CD8-positive, alpha-beta memory T cell (primary cell): Measurements from ENCODE around the gene NINJ1. TPM values are rescaled to one million over a fixed set of nuclear protein-coding genes. Genes with fewer than 3 reads are reported as not detected.

ENCODE experiments used
- CTCF ChIA-PET: fragments of 350-600 bp; sonication (Branson Sonifier 250); formaldehyde crosslinking; loops from one replicate; lab custom pipeline; 2021; ENCODE audit warnings: antibody characterized with exemption; lab: Charles Lee
- POLR2A ChIA-PET: fragments of 350-600 bp; sonication (Branson Sonifier 250); formaldehyde crosslinking; loops from one replicate; lab custom pipeline; 2021; ENCODE audit warnings: antibody characterized with exemption; lab: Charles Lee
- DNase-seq, 5 donors: peaks; one replicate each; pipeline versions ENCODE4 v3.0.0 to v3.0.0-alpha.2; 2020 to 2022; ENCODE audit warnings: mixed read lengths in 1 of 5
- H3K27ac ChIP-seq: one replicate; pipeline ENCODE4 v1.7.0; 2013; ENCODE audit warnings: low read depth, mild to moderate bottlenecking, low read length, moderate library complexity
- H3K27me3 ChIP-seq: 2 replicates; pipeline ENCODE4 v1.7.0; 2013; ENCODE audit warnings: low read length, mild to moderate bottlenecking; ENCODE audit not compliant: insufficient read depth, poor library complexity, severe bottlenecking
- H3K36me3 ChIP-seq: 2 replicates; pipeline ENCODE4 v1.7.0; 2013; ENCODE audit warnings: mild to moderate bottlenecking, low read length, moderate library complexity; ENCODE audit not compliant: insufficient read depth
- H3K4me1 ChIP-seq: 2 replicates; pipeline ENCODE4 v1.7.0; 2013; ENCODE audit warnings: mild to moderate bottlenecking, low read length, moderate library complexity; ENCODE audit not compliant: insufficient read depth
- H3K4me3 ChIP-seq: 2 replicates; pipeline ENCODE4 v1.7.0; 2013; ENCODE audit warnings: mild to moderate bottlenecking, low read length
- H3K9me3 ChIP-seq: 2 replicates; pipeline ENCODE4 v1.7.0; 2013; ENCODE audit warnings: mild to moderate bottlenecking, low read length
- H3K27ac Mint-ChIP-seq, 8 donors: one replicate each; pipeline ENCODE4 v1.8.0; 2020 to 2021; ENCODE audit warnings: mixed read lengths in 8 of 8, mild to moderate bottlenecking in 6 of 8, inconsistent platforms in 3 of 8, moderate library complexity in 3 of 8
- H3K27me3 Mint-ChIP-seq, 2 donors: one replicate each; pipeline ENCODE4 v1.8.0; 2020 to 2021; ENCODE audit warnings: mixed read lengths in 2 of 2, mild to moderate bottlenecking in 1 of 2, moderate library complexity in 1 of 2
- H3K36me3 Mint-ChIP-seq, 3 donors: one replicate each; pipeline ENCODE4 v1.8.0; 2020 to 2021; ENCODE audit warnings: mixed read lengths in 3 of 3, inconsistent platforms in 1 of 3, mild to moderate bottlenecking in 1 of 3
- H3K4me1 Mint-ChIP-seq, 3 donors: one replicate each; pipeline ENCODE4 v1.8.0; 2020 to 2021; ENCODE audit warnings: mixed read lengths in 3 of 3, inconsistent platforms in 1 of 3, mild to moderate bottlenecking in 1 of 3
- H3K4me3 Mint-ChIP-seq, 7 donors: one replicate each; pipeline ENCODE4 v1.8.0; 2020 to 2021; ENCODE audit warnings: mixed read lengths in 7 of 7, mild to moderate bottlenecking in 6 of 7, moderate library complexity in 4 of 7, inconsistent platforms in 2 of 7
- H3K9me3 Mint-ChIP-seq, 5 donors: one replicate each; pipeline ENCODE4 v1.8.0; 2020 to 2022; ENCODE audit warnings: mixed read lengths in 5 of 5, mild to moderate bottlenecking in 3 of 5, moderate library complexity in 2 of 5, inconsistent platforms in 1 of 5
- polyA plus RNA-seq: library from polyadenylated mRNA; unstranded; fragments of 300-500 nt; fragmentation: Illumina TruSeq; gene quantifications from one replicate; pipeline ENCODE4 v1.2.3, GENCODE V29; 2021
- total RNA-seq, 2 experiments: library from RNA; stranded (reverse); gene quantifications; one replicate each; pipeline ENCODE4 v1.2.3, GENCODE V29; 2021

The NINJ1 gene
- total and polyA plus RNA-seq, 3 experiments from 2014 or later = 59.9 to 103 (median 62.9) TPM

DNA sequence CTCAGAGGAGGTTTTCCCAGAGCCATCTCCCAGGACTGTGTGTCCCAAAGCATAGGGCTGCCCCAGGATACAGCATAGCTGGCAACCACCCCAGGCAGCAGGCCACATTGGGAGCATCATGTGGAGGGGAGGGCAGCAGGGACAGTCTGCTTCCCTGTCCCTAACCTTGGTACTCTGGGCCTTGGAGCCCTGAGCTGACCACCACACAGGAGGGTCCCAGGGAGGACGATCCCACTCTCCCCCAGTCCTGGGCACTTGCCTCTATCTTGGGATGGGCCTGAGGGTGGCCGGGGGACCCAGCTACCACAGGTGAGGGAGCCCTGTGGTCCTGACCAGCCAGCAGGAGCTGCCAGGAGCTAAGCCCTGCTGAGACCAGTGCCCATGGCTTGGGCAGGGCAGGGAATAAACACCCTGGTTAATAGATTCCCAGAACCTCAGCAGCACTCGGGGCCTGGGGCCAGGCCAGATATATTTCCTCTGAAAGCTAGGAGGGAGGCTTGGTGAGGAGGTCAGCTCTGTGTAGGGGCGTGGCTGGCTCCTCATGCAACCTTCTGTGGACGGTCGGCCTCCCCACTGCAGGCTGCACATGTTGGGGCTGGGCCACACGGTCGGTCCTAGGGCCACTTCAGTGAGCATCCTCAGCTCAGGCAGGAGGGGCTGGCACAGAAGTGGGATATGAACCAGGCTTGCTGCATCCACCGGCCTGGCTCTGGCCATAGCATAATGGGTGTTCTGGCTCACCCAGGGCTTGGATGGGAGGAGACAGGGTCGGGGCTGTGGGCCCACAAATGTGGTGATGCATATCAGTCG is 4.2 kb downstream of the NINJ1 start:
- Histone ChIP-seq H3K4me1 (peaks cover 78% of the 10 kb centered on the region), H3K27ac (no peak overlapping the region), H3K9me3 (no peaks in the 10 kb centered on the region), H3K4me3 (no peak overlapping the region), H3K36me3 (no peaks in the 10 kb centered on the region), H3K27me3 (no peaks in the 10 kb centered on the region)
- Mint-ChIP-seq H3K36me3 (peaks cover 0 to 17% (median 0%) of the 10 kb centered on the region in 3 donors), H3K4me1 (peaks cover 64 to 88% (median 64%) of the 10 kb centered on the region in 3 donors), H3K27me3 (peaks cover 0 to 3% of the 10 kb centered on the region in 2 donors), H3K27ac (peak overlapping the region; percentile 49 to 97 (median 66)), H3K9me3 (no peaks in the 10 kb centered on the region), H3K4me3 (peak overlapping the region in 2 of 7 donors; percentile 12 to 61)
- ChIA-PET CTCF (interaction anchor here (1.6 to 1.8 kb wide), 2 partner anchors 10 to 21 kb away, joined by 5 to 7 read pairs; no protein-coding TSS in a partner anchor), POLR2A (interaction anchor here (1.0 kb wide), 1 partner anchor 65 kb away, joined by 3 read pairs; no protein-coding TSS in a partner anchor)
- no peak for DNase-seq

DNA sequence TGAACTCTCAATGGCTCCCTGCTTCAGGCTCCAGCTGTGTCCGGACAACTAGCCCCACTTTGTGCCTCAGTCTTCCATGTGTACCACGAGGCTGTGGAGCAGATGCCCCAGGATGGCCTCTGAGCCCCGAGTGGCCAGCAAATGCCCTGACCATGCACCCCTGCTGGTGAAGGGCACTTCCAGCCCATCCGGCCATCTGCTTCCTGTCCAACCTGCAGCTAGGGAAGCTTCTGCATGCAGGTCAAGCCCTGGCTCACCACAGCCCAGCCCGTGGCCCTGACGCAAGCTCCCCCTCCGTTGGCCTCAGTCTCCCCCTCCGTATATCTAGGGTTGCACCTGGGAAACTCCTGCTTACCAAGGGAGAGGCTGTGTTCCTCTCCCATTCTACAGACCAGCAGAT is 4.8 kb downstream of the NINJ1 start:
- peaks cover 76% of the 10 kb centered on the region for H3K4me1 ChIP-seq
- peaks cover 62 to 87% (median 62%) of the 10 kb centered on the region in 3 donors for H3K4me1 Mint-ChIP-seq
- CTCF ChIA-PET = interaction anchor here (1.1 to 1.8 kb wide), 3 partner anchors 9 to 21 kb away, joined by 5 to 7 read pairs (median 5); no protein-coding TSS in a partner anchor

DNA sequence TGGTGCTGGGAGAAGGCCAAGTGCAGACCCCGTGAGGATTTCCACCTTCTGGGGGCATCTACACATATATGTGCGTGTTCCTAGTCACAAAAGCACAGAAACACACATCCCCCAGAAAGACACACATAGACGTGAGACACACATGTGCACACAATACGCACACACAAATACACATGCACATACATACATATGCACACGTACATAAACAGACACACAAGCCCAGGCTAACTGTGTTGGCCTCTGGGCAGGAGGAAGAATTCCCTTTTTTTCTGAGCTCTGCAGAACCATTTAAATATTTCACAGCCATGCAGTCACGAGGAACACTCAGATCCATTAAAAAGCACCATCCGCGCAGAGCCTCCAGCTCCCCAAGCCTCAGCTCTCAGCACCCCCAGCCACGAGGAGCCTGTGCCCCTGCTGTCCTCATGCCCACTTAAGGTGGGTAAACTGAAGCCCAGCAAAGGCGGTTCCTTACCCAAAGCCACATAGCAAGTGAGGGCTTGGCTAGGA is 5.3 kb downstream of the NINJ1 start:
- Histone ChIP-seq H3K36me3 (no peaks in the 10 kb centered on the region), H3K9me3 (no peaks in the 10 kb centered on the region), H3K4me1 (peaks cover 76% of the 10 kb centered on the region), H3K27ac (no peak overlapping the region), H3K27me3 (no peaks in the 10 kb centered on the region), H3K4me3 (no peak overlapping the region)
- peak overlapping the region; percentile 57 to 99 (median 74) for H3K27ac Mint-ChIP-seq
- CTCF ChIA-PET = interaction anchor here (1.1 to 1.9 kb wide), 5 partner anchors 9 to 20 kb away, joined by 3 to 7 read pairs (median 5); no protein-coding TSS in a partner anchor
- peaks cover 0 to 1% of the 10 kb centered on the region in 2 donors for H3K27me3 Mint-ChIP-seq
- POLR2A ChIA-PET = interaction anchor here (1.0 kb wide), 1 partner anchor 64 kb away, joined by 3 read pairs; no protein-coding TSS in a partner anchor
- H3K4me1 Mint-ChIP-seq = peaks cover 62 to 92% (median 67%) of the 10 kb centered on the region in 3 donors
- peak overlapping the region in 2 of 7 donors; percentile 59 to 61 for H3K4me3 Mint-ChIP-seq
- H3K9me3 Mint-ChIP-seq = no peaks in the 10 kb centered on the region
- H3K36me3 Mint-ChIP-seq = peaks cover 0 to 26% (median 0%) of the 10 kb centered on the region in 3 donors
- peak in 1 of 5 donors; percentile 26 for DNase-seq

More for the DNA sequence above, 4.8 kb downstream of the NINJ1 start:
- Histone ChIP-seq H3K36me3 (no peaks in the 10 kb centered on the region), H3K9me3 (no peaks in the 10 kb centered on the region), H3K27ac (no peak overlapping the region), H3K27me3 (no peaks in the 10 kb centered on the region), H3K4me3 (no peak overlapping the region)
- DNase-seq = peak in 1 of 5 donors; percentile 37
- POLR2A ChIA-PET = interaction anchor here (1.0 kb wide), 1 partner anchor 65 kb away, joined by 3 read pairs; no protein-coding TSS in a partner anchor
- Mint-ChIP-seq H3K27me3 (peaks cover 0 to 1% of the 10 kb centered on the region in 2 donors), H3K27ac (peak overlapping the region in 5 of 8 donors; percentile 17 to 99 (median 58)), H3K4me3 (peak overlapping the region in 2 of 7 donors; percentile 5 to 61), H3K36me3 (peaks cover 0 to 21% (median 0%) of the 10 kb centered on the region in 3 donors), H3K9me3 (no peaks in the 10 kb centered on the region)

DNA sequence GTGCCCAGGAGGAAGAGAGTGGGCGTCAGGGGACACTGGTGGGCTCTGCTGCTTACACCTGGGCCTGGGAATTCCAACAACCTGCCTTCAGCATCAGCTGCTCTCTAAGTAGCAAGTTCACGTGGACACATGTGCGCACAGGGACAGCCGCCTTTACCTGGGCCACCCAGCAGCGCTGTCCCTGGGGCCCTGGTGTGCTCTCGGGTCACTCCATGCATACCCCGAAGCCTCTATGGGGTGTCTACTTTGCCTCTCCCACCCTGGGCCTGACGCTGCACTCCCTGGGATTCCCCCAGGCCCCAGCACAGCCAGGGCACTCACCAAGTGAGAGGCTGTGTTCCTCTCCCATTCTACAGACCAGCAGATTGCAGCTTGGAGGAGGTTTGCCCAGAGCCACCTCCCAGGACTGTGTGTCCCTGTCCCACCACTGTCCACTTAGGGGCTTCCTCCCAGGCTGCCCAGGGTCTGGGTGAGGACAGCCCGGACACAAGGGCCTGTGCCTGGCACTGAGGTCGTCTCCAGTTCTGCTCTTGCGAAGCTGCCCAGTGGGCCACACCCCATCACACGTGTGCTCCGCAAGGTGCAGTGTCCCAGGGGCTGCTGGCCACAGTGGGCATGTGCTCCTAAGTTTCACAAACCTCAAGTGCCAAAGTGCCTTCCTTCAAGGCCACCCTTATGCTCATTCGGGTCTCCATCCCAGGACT is 5.9 kb downstream of the NINJ1 start:
- H3K9me3 Mint-ChIP-seq = no peaks in the 10 kb centered on the region
- no peaks in the 10 kb centered on the region for H3K36me3 ChIP-seq
- no peak overlapping the region for H3K4me3 ChIP-seq
- H3K4me1 Mint-ChIP-seq = peaks cover 58 to 89% (median 67%) of the 10 kb centered on the region in 3 donors
- peak overlapping the region in 3 of 7 donors; percentile 19 to 61 (median 59) for H3K4me3 Mint-ChIP-seq
- no peak overlapping the region for H3K27ac ChIP-seq
- peaks cover 0 to 25% (median 0%) of the 10 kb centered on the region in 3 donors for H3K36me3 Mint-ChIP-seq
- H3K4me1 ChIP-seq = peaks cover 73% of the 10 kb centered on the region
- H3K27ac Mint-ChIP-seq = peak overlapping the region; percentile 66 to 99 (median 88)
- H3K9me3 ChIP-seq = no peaks in the 10 kb centered on the region
- peak in 1 of 5 donors; percentile 40 for DNase-seq
- CTCF ChIA-PET = interaction anchor here (1.1 to 1.9 kb wide), 3 partner anchors 8 to 16 kb away, joined by 3 to 5 read pairs (median 5); no protein-coding TSS in a partner anchor
- POLR2A ChIA-PET = no interaction called here
- peaks cover 0 to 1% of the 10 kb centered on the region in 2 donors for H3K27me3 Mint-ChIP-seq
- no peaks in the 10 kb centered on the region for H3K27me3 ChIP-seq

DNA sequence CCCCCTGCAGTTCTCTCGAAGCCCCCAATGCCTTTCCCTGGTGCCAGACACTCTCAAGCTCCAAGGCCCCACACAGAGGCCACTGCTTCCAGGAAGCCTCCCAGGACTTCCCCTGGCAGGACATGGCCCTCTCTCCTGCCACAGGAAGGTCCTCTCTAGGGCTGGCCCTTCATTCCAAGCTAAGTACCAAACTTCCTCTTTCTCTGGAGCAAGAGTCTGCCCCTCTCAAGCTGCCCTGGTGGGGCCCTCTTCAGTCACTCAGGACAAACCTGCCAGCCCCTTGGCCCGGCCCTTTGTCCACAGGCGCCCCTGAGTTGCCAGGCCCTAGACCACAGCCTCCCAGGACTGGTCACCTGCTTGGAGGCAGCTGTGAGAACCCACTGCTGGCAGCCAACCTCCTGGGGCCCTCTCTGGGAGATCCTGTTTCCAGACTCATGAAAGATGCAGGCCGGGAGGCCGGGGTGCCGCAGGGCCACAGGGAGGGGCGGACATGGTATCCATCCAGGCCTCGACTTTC is 6.6 kb downstream of the NINJ1 start:
- no peak overlapping the region for H3K4me3 ChIP-seq
- Mint-ChIP-seq H3K4me1 (peaks cover 51 to 86% (median 60%) of the 10 kb centered on the region in 3 donors), H3K9me3 (no peaks in the 10 kb centered on the region), H3K36me3 (peaks cover 0 to 32% (median 0%) of the 10 kb centered on the region in 3 donors), H3K4me3 (peak overlapping the region in 4 of 7 donors; percentile 26 to 76 (median 58)), H3K27me3 (peaks cover 0 to under 1% of the 10 kb centered on the region in 2 donors), H3K27ac (peak overlapping the region; percentile 87 to 99 (median 94))
- no peaks in the 10 kb centered on the region for H3K27me3 ChIP-seq
- DNase-seq = peak in 1 of 5 donors; percentile 33
- CTCF ChIA-PET = interaction anchor here (1.3 to 4.7 kb wide), 3 partner anchors 8 to 18 kb away, joined by 3 to 24 read pairs (median 5); no protein-coding TSS in a partner anchor
- no peaks in the 10 kb centered on the region for H3K9me3 ChIP-seq
- POLR2A ChIA-PET = interaction anchor here (0.8 to 1.3 kb wide), 3 partner anchors 8 to 63 kb away, joined by 3 to 7 read pairs (median 3); no protein-coding TSS in a partner anchor
- H3K27ac ChIP-seq = no peak overlapping the region
- H3K4me1 ChIP-seq = peaks cover 66% of the 10 kb centered on the region
- no peaks in the 10 kb centered on the region for H3K36me3 ChIP-seq

DNA sequence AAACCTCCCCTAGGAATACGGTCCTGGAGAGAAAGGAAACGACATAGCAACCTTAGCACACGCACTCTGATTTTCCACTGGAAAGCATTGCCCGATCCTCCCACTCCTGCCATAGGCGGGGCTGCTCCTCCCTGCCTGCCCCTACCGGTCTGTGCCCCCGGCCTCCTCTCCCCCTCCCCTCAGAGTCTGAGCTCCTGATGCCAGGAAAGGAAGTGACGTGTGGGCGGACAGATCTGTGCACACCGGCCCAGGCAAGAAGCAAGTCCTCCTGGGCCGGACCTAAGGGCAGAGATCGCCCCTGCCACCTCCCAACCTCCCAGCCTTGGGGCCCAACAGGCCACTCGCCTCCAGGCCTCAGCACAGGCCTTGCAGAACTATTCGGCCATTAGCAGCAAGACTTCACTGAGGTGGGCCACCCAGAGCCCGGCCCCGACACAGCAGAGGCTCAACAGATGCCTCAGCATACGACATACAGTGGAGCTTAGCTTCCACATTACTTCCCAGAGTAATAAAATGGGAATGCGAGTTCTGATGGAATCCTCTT is 7.2 kb downstream of the NINJ1 start:
- peaks cover 46 to 80% (median 55%) of the 10 kb centered on the region in 3 donors for H3K4me1 Mint-ChIP-seq
- Histone ChIP-seq H3K4me3 (no peak overlapping the region), H3K27ac (no peak overlapping the region), H3K36me3 (no peaks in the 10 kb centered on the region), H3K9me3 (no peaks in the 10 kb centered on the region), H3K27me3 (no peaks in the 10 kb centered on the region), H3K4me1 (peaks cover 60% of the 10 kb centered on the region)
- H3K27ac Mint-ChIP-seq = peak overlapping the region; percentile 87 to 99 (median 94)
- no peaks in the 10 kb centered on the region for H3K9me3 Mint-ChIP-seq
- H3K36me3 Mint-ChIP-seq = peaks cover 0 to 34% (median 0%) of the 10 kb centered on the region in 3 donors
- DNase-seq = peak in 1 of 5 donors; percentile 41
- H3K4me3 Mint-ChIP-seq = peak overlapping the region in 5 of 7 donors; percentile 26 to 76 (median 61)
- H3K27me3 Mint-ChIP-seq = no peaks in the 10 kb centered on the region
- ChIA-PET POLR2A (interaction anchor here (0.6 to 1.3 kb wide), 4 partner anchors 8 to 62 kb away, joined by 3 to 7 read pairs (median 3); no protein-coding TSS in a partner anchor), CTCF (interaction anchor here (1.3 to 4.7 kb wide), 4 partner anchors 11 to 62 kb away, joined by 4 to 24 read pairs (median 6); no protein-coding TSS in a partner anchor)
